GM21381 (cell line): ENCODE results near the gene TRPM1.
"Not testable (repeated sequence)": the region's sequence is repeated elsewhere in the genome, so short reads cannot be mapped to it uniquely, and the experiment has no call there.

Experiments used
- ATAC-seq: cut with Tn5 transposase; IDR thresholded peaks from one replicate; pipeline ENCODE4 v1.9.1; 2021; ENCODE audit warnings: mild to moderate bottlenecking, moderate library complexity; ENCODE audit not compliant: unreplicated experiment

The TRPM1 gene

DNA sequence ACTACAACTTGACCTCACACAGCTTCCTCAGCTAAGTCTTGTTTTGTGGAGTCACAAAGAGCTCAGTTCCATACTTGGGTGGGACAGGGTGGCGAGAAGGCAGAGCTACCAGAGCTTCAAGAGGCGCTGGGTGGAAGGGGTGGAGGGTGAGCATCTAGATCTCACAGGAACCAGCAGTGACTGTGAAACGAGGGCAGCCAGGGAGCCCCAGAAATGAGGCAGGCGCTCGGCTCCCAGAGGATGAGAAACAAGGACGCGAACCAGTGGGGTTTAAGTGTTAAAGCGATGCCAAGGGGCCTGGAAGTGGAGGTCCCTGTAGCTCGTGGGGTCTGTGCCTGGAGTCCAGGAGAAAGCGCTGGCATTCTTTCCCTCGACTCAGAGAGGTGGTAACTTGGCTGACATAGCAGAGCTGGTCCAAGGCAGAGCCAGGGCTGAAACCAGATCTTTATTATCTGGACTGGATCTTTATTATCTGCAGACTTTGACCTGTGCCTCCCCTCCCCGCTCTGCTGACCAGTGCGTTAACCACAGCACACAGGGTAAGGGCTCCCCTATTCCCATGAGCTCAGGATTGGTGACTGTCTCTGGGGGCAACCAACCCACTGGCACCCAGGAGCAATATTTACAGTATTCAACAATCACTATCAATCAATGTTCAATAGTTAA is 26.2 kb upstream of the TRPM1 start:
- ATAC-seq, result no peak

- no peak for ATAC-seq
Observed at GRCh38 chr15:31125061-31125460, 23.5 kb upstream of the TRPM1 start.

- ATAC-seq, result no peak
Observed at GRCh38 chr15:31116423-31117030, 15.0 kb upstream of the TRPM1 start.

DNA sequence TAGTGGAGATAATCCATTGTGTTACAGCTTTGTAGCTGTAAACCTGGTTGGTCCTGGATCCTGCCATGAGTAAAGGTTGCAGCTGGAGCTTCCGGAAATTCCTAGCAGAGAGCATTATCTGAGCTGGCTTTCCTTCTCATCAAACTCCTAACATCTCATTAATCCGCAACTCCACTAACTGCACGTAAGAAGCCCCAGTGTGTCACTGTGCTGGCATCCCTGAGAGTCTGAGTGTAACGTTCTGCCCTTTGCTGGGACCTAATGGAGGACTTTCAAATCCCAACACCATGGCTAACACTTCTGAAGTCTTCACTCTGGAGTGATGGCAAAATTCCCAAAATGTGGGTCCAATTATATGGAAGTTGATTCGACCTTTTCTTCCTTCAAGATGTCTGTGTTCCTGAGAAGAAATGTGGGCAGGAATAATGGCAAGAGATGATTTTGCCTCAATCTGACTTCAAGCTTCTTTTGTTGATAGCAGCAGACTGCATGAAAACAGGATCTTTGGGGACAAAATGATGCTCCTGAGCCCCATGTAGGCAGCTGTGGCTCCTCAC is 9.6 kb upstream of the TRPM1 start:
- ATAC-seq, result no peak

DNA sequence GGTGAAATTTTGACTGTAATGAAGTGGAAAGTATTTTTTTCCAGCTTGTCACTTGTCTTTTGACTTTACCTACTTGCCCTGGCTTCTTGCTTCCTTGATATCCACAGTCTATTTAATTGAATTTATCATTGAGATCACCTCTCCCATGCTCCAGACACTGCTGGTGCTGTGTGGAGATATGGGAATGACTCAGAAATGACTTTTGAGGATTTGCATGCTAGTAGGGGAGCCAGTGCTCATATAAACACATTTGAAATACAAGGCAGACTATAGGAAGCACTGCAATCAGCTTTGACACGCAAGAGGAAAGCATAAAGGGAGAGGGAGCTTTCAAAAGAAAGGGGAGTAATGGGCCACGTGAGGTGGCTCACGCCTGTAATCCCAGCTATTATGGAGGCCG is 7.3 kb upstream of the TRPM1 start:
- ATAC-seq, result no peak

DNA sequence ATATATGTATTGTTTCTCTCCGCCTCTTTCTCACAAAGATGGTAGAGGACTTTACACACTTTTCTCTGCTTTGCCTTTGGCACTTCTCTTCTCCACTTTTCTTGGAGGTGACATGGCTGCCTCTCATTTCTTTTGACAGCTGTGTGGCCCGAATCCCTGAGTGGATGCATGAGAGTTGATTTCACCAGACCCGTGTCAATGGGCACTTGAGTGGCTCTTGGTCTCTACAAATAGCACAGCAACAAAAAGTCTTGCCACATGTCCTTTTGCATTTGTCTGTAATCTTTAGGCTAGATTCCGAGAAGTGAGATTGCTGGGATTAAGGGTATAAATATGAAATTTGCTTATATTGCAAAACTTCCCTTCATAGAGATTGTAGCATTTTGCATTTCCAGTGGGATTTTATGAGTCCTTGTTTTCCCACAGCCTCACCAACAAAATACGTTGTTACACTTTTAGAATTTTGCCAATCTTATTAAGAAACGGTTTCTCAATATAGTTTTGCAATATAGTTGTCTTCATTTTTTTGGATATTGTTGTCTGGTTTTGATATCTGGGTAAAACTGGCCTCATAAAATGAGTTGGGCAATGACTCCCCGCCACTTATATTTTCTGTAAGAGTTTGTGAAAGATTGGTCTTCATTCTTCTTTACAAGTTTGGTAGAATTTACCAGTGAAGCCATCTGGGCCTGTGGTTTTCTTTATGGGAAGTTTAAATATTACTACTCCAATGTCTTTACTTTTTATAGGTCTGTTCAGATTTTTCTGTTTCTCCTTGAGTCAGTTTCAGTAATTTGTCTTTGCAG is 5.2 kb upstream of the TRPM1 start:
- ATAC-seq, result no peak

DNA sequence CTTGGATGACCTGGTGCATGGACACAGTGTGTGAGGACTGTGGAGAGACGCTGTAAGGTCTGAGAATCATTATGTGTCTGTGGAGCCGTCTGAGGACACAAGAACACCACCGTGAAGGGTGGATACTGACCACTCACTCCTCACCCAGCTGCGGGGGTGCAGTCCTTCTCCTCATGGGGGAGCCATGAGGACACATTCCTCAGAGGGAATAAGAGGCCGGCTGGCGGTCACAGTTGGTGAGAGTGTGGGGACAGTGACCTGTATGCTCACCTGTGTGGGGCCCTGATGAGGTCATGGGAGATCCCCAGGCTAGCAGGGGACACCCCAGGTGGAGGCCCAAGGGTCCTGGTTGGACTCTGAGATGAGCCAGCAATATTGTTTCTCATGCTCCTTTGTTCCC is 2.5 kb upstream of the TRPM1 start:
- ATAC-seq, result no peak

GRCh38 chr15:31102374-31103342 is 1.1 kb upstream of the TRPM1 start:
- ATAC-seq, result no peak

DNA sequence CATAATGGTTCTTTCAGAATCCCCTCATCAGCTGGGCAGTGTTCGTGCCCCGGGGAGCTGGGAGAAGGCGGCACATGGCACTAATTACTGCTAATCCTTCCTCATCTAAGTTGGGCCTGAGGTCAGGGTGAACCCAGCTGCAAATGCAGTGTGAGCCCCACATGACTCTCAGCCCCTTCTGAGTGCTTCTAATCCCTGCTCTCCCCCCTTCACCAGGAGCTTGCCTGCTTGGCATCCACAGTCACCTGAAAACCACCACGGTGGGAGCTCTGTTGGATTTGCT is 455 bp upstream of the TRPM1 start:
- no peak for ATAC-seq

DNA sequence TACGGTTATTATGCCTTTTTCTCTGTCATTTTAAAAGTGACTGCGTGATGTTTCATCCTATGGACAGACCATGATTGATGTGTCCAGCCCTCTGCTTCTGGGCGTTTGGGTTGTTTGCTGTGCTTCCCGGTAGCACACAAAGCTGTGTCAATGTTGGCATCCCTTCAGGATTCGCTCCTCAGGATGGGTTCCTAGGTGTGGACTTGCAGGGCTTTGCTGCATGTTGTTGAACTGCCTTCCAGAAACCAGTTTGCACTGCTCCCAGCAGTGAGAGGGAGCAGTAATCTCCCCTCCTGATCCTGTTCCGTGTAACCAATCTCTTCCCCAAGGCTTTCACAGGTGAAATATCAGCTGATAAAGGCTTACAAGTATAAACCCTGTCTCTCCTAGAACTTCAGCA is 787 bp downstream of the TRPM1 start:
- ATAC-seq, result no peak

DNA sequence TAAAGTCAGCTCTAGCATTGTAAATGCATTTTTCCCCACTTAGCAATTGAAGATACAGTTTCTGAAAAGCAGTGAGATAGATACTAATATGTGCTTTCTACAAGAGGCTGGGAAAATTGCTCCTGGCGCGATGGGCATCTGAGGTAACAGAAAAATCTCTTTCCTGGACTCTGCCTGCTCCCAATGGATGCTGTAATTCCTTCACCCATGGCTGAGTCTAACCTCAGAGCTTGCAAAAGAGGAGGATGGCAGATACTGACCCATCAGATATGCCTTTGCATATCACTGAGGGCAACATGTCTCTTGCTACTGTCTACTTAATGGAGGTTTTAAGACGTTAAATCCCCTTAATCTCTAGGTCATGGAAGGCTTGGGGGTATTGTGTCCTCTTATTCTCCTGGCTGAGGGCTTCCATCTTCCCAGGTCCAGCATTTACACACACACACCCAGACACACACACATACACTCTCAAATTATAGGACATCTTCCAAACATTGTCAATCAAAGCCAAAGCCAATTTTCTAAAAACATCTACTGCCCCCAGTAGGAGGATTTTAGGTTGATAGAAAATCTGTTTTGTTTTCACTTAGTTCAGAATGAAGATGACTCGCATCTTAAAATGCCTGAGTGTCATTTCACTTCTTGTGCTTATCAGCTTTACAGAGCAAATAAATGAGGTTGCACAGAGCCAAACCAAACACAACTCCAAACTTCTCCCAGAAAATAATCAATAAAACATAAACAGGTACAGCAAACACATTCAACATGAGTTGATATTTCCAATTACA is 2.4 kb downstream of the TRPM1 start:
- ATAC-seq, result no peak

- ATAC-seq, result no peak
Observed at GRCh38 chr15:31098491-31098917, 3.0 kb downstream of the TRPM1 start.

GRCh38 chr15:31096563-31096962 is 5.0 kb downstream of the TRPM1 start:
- ATAC-seq, result no peak

- no peak for ATAC-seq
Observed at GRCh38 chr15:31091481-31091880, 10.0 kb downstream of the TRPM1 start.

- no peak for ATAC-seq
Observed at GRCh38 chr15:31090766-31091165, 10.8 kb downstream of the TRPM1 start.

DNA sequence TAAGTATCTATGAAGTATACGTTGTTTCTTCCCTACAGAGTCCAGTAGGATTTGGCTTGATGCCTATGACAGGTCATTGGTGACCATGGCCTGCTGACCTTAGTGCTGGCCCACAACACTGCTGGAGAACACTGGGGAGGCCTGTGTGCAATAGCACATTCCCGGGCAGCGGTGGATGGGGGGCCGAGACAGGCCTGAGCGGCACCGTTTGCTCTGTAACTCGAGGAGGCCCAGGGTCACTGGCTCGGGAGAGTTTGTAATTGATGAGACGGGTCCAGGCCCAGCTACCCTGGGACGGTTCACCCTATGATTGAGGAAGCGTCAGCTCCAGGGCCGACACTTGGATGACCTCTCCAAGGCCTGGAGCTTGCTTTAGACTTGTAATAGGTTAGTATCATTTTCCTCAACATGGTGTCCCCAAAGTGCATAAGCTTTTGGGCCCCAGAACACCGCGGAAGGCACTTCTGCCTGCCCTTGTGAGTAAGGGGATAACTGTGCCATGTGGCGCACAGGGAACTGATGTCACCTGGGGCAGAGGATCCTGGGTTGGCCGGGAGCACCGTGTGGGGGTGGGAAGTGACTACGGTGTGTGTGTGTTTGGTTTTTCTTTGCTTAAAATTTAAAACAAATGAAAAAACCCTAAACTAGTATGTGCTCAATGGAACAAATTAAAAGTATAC is 12.0 kb downstream of the TRPM1 start:
- no peak for ATAC-seq

DNA sequence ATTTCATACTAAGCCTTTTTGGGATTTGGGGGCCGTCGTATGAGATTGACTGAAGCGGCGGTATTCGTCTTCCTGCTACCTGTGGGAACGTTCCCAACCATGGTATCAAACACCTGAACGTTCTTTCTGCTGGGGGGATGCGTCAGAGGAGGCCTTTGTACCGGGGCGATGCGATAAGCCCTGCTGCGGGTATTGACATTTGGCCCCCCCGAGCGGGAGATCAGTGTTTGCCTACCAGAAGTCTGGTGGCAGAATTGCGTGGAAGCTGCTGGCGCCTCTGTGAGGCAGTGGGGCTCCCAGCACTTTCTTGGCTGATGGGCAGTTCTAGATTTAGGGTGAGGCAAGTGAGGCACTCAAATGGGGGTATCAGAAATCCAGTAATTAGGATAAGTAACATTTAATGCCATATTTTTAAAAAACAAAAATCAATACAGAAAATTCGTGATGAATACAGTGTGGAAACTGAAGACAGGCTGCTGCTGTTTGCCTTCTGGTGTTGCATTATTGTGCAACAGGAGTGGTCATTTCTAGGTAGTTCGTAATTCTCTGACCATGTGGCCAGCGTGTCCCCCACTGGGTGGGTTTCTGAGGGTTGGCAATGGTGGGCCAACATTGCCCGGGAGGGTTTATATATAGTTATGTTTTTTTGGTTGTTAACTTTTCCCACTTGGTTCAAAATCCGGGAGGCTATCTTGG is 12.7 kb downstream of the TRPM1 start:
- no peak for ATAC-seq

DNA sequence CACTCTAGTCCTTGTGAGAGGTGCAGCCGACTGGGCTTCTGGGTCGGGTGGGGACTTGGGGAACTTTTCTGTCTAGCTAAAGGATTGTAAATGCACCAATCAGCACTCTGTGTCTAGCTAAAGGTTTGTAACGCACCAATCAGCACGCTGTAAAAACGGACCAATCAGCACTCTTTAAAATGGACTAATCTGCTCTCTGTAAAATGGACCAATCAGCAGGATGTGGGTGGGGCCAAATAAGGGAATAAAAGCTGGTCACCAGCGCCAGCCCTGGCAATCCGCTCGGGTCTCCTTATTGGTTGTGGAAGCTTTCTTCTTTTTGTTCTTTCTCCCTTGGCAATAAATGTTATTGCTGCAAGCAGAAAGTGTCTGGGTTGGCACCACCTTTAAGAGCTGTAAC is 13.5 kb downstream of the TRPM1 start:
- not testable (repeated sequence) for ATAC-seq

- ATAC-seq, result no peak
Observed at GRCh38 chr15:31086344-31086743, 15.2 kb downstream of the TRPM1 start.
